ENCODE measurements around the gene SMG6. TPM values are rescaled to one million over a fixed set of nuclear protein-coding genes. Genes with fewer than 3 reads are reported as not detected.

The SMG6 gene
- total and polyA plus RNA-seq, 2 of the 8 experiments (the other 6 are each of a cell fraction or from before 2014, with no cell fraction given): 18.5 to 25.2 TPM

GRCh38 chr17:2304931-2305330 is 1.3 kb upstream of the SMG6 start:
- Histone ChIP-seq H2AK5ac (ENCODE audit: low read depth, low read length) (no peak overlapping the region), H3K14ac (ENCODE audit: insufficient read length) (no peak overlapping the region), H3K56ac (replicated peaks; ENCODE audit: insufficient read length, low read depth, low read length) (no peak overlapping the region), H3K79me1 (ENCODE audit: low read depth, low read length) (no peaks in the 10 kb centered on the region; the same call in 1 of the 2 replicates), H2AFZ (ENCODE audit: low read length) (no peak overlapping the region), H3K27me3 (replicated peaks in 1 of 4; ENCODE audit: control insufficient read depth in 3 of 4, extremely low read depth in 1 of 4, insufficient read depth in 3 of 4, low read length in 3 of 4) (no peaks in the 10 kb centered on the region), H2BK120ac (replicated peaks; ENCODE audit: low read depth, low read length) (no peak overlapping the region), H4K91ac (replicated peaks; ENCODE audit: insufficient read length, low read length) (no peak overlapping the region), H4K5ac (ENCODE audit: insufficient read length, low read depth, low read length) (no peak overlapping the region), H2BK5ac (ENCODE audit: low read depth, low read length) (no peak overlapping the region), H3K27ac (ENCODE audit: low read depth, low read length) (no peak overlapping the region), H3K79me2 (ENCODE audit: control insufficient read depth in 1 of 2, insufficient read depth in 2 of 2, low read length in 2 of 2) (peaks cover 0 to 10% of the 10 kb centered on the region in 2 experiments; a peak in 3 of 4 replicates), H3K9ac (replicated peaks in 1 of 4; ENCODE audit: extremely low read depth in 1 of 4, low read depth in 3 of 4, low read length in 3 of 4) (no peak overlapping the region), H3K36me3 (ENCODE audit: control insufficient read depth in 2 of 4, insufficient read depth in 4 of 4, low read length in 3 of 4) (peaks cover 0 to 9% (median 0%) of the 10 kb centered on the region in 4 experiments; a peak in 2 of 8 replicates), H4K20me1 (replicated peaks in 1 of 2; ENCODE audit: control insufficient read depth in 1 of 2, insufficient read depth in 2 of 2, low read length in 2 of 2) (peaks cover 0 to 3% of the 10 kb centered on the region in 2 experiments), H2BK20ac (ENCODE audit: low read length) (no peak overlapping the region), H3K23ac (ENCODE audit: insufficient read length) (no peak overlapping the region), H2BK12ac (ENCODE audit: low read depth, low read length) (no peak overlapping the region), H3K4ac (replicated peaks; ENCODE audit: insufficient read length, low read depth, low read length) (no peak overlapping the region), H3K18ac (ENCODE audit: extremely low read depth, low read length) (no peak overlapping the region), H3K4me1 (replicated peaks in 1 of 4; ENCODE audit: control insufficient read depth in 3 of 4, insufficient read depth in 4 of 4, low read length in 3 of 4) (peaks cover 0 to 2% (median 0%) of the 10 kb centered on the region in 4 experiments; a peak in 2 of 7 replicates), H3K4me3 (ENCODE audit: extremely low read depth in 1 of 4, insufficient read depth in 2 of 4, low read depth in 3 of 4, low read length in 4 of 4) (no peak overlapping the region), H2BK15ac (ENCODE audit: low read length) (no peak overlapping the region), H4K8ac (ENCODE audit: extremely low read depth, insufficient read depth, low read length) (no peak overlapping the region), H3K9me3 (ENCODE audit: insufficient read depth in 2 of 2, low read depth in 1 of 2, low read length in 1 of 2) (no peaks in the 10 kb centered on the region), H3K4me2 (ENCODE audit: insufficient read depth in 1 of 2, low read depth in 2 of 2, low read length in 2 of 2) (no peak overlapping the region), H3K23me2 (ENCODE audit: low read depth, low read length) (peaks cover 3% of the 10 kb centered on the region)
- FAIRE-seq: no peak
- no peak for DNase-seq (ENCODE audit: low read depth in 1 of 2, low spot score in 2 of 2)
- ChIA-PET POLR2A (ENCODE audit: partially characterized antibody) (interaction anchor here (1.2 kb wide), 1 partner anchor 31 kb away, joined by 5 read pairs; the partner anchor contains the start of gene TSR1), CTCF (ENCODE audit: partially characterized antibody) (interaction anchor here (0.7 kb wide), 1 partner anchor 668 kb away, joined by 3 read pairs; no protein-coding TSS in a partner anchor)
- 97% methylated on average over 4 of the region's 4 CpGs; no CpG with 5 or more reads in 1 of the 2 experiments for WGBS, 2 experiments (ENCODE audit: extremely low coverage in 1 of 2, insufficient coverage in 1 of 2, insufficient read length in 1 of 2, insufficient replicate concordance in 2 of 2, low coverage in 1 of 2, low lambda C conversion rate in 2 of 2, missing lambda C conversion rate in 1 of 2)
- TF ChIP-seq EP300 (IDR thresholded peaks at IDR 0.05; ENCODE audit: borderline replicate concordance in 1 of 2, low read depth in 2 of 2, low read length in 2 of 2) (no peak), RNF2 (IDR thresholded peaks at IDR 0.05; ENCODE audit: borderline replicate concordance, low read depth, low read length, missing control alignments, poor library complexity, severe bottlenecking) (no peak), SP2 (IDR thresholded peaks at IDR 0.05; ENCODE audit: low read length) (no peak), NRF1 (IDR thresholded peaks at IDR 0.05; ENCODE audit: low read depth, low read length) (no peak), RXRA (IDR thresholded peaks at IDR 0.05; ENCODE audit: insufficient read depth, low read depth, low read length) (no peak), CBX8 (IDR thresholded peaks at IDR 0.05; ENCODE audit: borderline replicate concordance, low read depth, low read length) (no peak)
- TF ChIP-seq, protein P1, sequence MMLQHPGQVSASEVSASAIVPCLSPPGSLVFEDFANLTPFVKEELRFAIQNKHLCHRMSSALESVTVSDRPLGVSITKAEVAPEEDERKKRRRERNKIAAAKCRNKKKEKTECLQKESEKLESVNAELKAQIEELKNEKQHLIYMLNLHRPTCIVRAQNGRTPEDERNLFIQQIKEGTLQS (IDR thresholded peaks at IDR 0.05; ENCODE audit: insufficient read depth, low read depth, low read length): no peak
